Measurements from ENCODE around the gene PI4K2B.

GRCh38 chr4:25234390-25235370 lies 847 bp downstream of the PI4K2B start:
- peak in 5 of 6 experiments; percentile 44 to 64 (median 55) for TF ChIP-seq CTCF (IDR thresholded peaks at IDR 0.05)
- TF ChIP-seq POLR2A (IDR thresholded peaks at IDR 0.05): peak in 1 of 2 donors; percentile 61
